H1 (cell line): Measurements from ENCODE around the gene HIVEP2. TPM values are rescaled to one million over a fixed set of nuclear protein-coding genes. Genes with fewer than 3 reads are reported as not detected.

Source experiments
- CTCF ChIA-PET: fragments of 300-600 bp; sonication (Branson Sonifier 250); formaldehyde crosslinking; loops from one replicate; lab custom pipeline; 2021; ENCODE audit not compliant: partially characterized antibody; lab: Charles Lee
- POLR2A ChIA-PET: fragments of 300-600 bp; sonication (Branson Sonifier 250); formaldehyde crosslinking; loops from one replicate; lab custom pipeline; 2021; ENCODE audit warnings: inconsistent platforms; ENCODE audit not compliant: partially characterized antibody; lab: Charles Lee
- DNase-seq, 2 experiments: peaks; one replicate each; pipeline versions ENCODE4 v3.0.0 to v3.0.0-alpha.2; 2010 to 2022; ENCODE audit warnings: low spot score in 2 of 2, low read depth in 1 of 2, mixed read lengths in 1 of 2
- FAIRE-seq: peaks from 2 replicates; lab custom pipeline; 2011; peaks lifted over from hg19 to GRCh38; lab: Jason Lieb, UNC
- H2AFZ ChIP-seq: 2 replicates; pipeline ENCODE4 v1.8.1; 2012; ENCODE audit warnings: low read length, inconsistent platforms
- H2AK5ac ChIP-seq: 2 replicates; pipeline ENCODE4 v1.6.1; 2013; ENCODE audit warnings: low read depth, low read length
- H2BK120ac ChIP-seq: replicated peaks from 2 replicates; pipeline ENCODE3; 2013; ENCODE audit warnings: low read depth, low read length, inconsistent platforms
- H2BK12ac ChIP-seq: 2 replicates; pipeline ENCODE4 v1.6.1; 2013; ENCODE audit warnings: low read depth, low read length
- H2BK15ac ChIP-seq: 2 replicates; pipeline ENCODE4 v1.6.1; 2013; ENCODE audit warnings: low read length
- H2BK20ac ChIP-seq: 2 replicates; pipeline ENCODE4 v1.6.1; 2013; ENCODE audit warnings: low read length
- H2BK5ac ChIP-seq: 2 replicates; pipeline ENCODE4 v1.6.1; 2013; ENCODE audit warnings: low read depth, low read length
- H3K14ac ChIP-seq: 2 replicates; pipeline ENCODE4 v1.6.1; 2013; ENCODE audit warnings: inconsistent platforms; ENCODE audit not compliant: insufficient read length
- H3K18ac ChIP-seq: 2 replicates; pipeline ENCODE4 v1.6.1; 2013; ENCODE audit warnings: low read length; ENCODE audit errors: extremely low read depth
- H3K23ac ChIP-seq: 2 replicates; pipeline ENCODE4 v1.6.1; 2013; ENCODE audit warnings: inconsistent platforms; ENCODE audit not compliant: insufficient read length
- H3K23me2 ChIP-seq: 2 replicates; pipeline ENCODE4 v1.6.1; 2013; ENCODE audit warnings: low read depth, low read length
- H3K27ac ChIP-seq: 2 replicates; pipeline ENCODE4 v1.6.1; 2011; ENCODE audit warnings: low read depth, low read length, inconsistent platforms
- H3K27me3 ChIP-seq, 4 experiments: replicated peaks in 1 of 4; 1 replicate in 1 of 4; 2 replicates in 3 of 4; pipeline versions ENCODE4 v1.6.1 to v1.8.1; 2011 to 2013; ENCODE audit warnings: low read length in 3 of 4, mild to moderate bottlenecking in 3 of 4, inconsistent platforms in 2 of 4, mixed read lengths in 2 of 4, moderate library complexity in 1 of 4; ENCODE audit not compliant: control insufficient read depth in 3 of 4, insufficient read depth in 3 of 4; ENCODE audit errors: extremely low read depth in 1 of 4
- H3K36me3 ChIP-seq, 4 experiments: 2 replicates each; pipeline versions ENCODE4 v1.6.1 to v1.8.1; 2011 to 2013; ENCODE audit warnings: mild to moderate bottlenecking in 4 of 4, low read length in 3 of 4, moderate library complexity in 2 of 4, control low read depth in 1 of 4, inconsistent platforms in 1 of 4; ENCODE audit not compliant: insufficient read depth in 4 of 4, control insufficient read depth in 2 of 4
- H3K4ac ChIP-seq: replicated peaks from 2 replicates; pipeline ENCODE3; 2013; ENCODE audit warnings: low read length, low read depth, mixed read lengths, inconsistent platforms; ENCODE audit not compliant: insufficient read length
- H3K4me1 ChIP-seq, 4 experiments: replicated peaks in 1 of 4; 1 replicate in 1 of 4; 2 replicates in 3 of 4; pipeline versions ENCODE4 v1.6.1 to v1.8.1; 2011 to 2013; ENCODE audit warnings: low read length in 3 of 4, inconsistent platforms in 2 of 4, mixed read lengths in 1 of 4; ENCODE audit not compliant: insufficient read depth in 4 of 4, control insufficient read depth in 3 of 4
- H3K4me2 ChIP-seq, 2 experiments: 2 replicates each; pipeline versions ENCODE4 v1.6.1 to v1.8.1; 2011 to 2013; ENCODE audit warnings: low read depth in 2 of 2, low read length in 2 of 2, control low read depth in 1 of 2, inconsistent platforms in 1 of 2, mild to moderate bottlenecking in 1 of 2; ENCODE audit not compliant: insufficient read depth in 1 of 2
- H3K4me3 ChIP-seq, 4 experiments: fragments of 200-600, 300-600 bp in 1 of 4; sonication (generic), shearing (Covaris generic), sonication (Bioruptor Twin) in 1 of 4; 2 replicates each; pipeline versions ENCODE4 v1.5.1 to v1.8.1; 2011 to 2016; ENCODE audit warnings: low read length in 4 of 4, low read depth in 3 of 4, control low read depth in 2 of 4, inconsistent platforms in 2 of 4, mild to moderate bottlenecking in 2 of 4, mixed read lengths in 1 of 4, moderate library complexity in 1 of 4; ENCODE audit not compliant: insufficient read depth in 2 of 4; ENCODE audit errors: extremely low read depth in 1 of 4
- H3K56ac ChIP-seq: replicated peaks from 2 replicates; pipeline ENCODE3; 2013; ENCODE audit warnings: low read depth, mild to moderate bottlenecking, mixed read lengths, low read length, inconsistent platforms; ENCODE audit not compliant: insufficient read length
- H3K79me1 ChIP-seq: 2 replicates; pipeline ENCODE4 v1.6.1; 2013; ENCODE audit warnings: low read depth, low read length, control low read depth
- H3K79me2 ChIP-seq, 2 experiments: 2 replicates each; pipeline versions ENCODE4 v1.6.1 to v1.8.1; 2012 to 2013; ENCODE audit warnings: low read length in 2 of 2, mild to moderate bottlenecking in 2 of 2, inconsistent platforms in 1 of 2; ENCODE audit not compliant: insufficient read depth in 2 of 2, control insufficient read depth in 1 of 2
- H3K9ac ChIP-seq, 4 experiments: replicated peaks in 1 of 4; 1 replicate in 1 of 4; 2 replicates in 3 of 4; pipeline versions ENCODE4 v1.6.1 to v1.8.1; 2011 to 2013; ENCODE audit warnings: low read depth in 3 of 4, low read length in 3 of 4, control low read depth in 2 of 4, mild to moderate bottlenecking in 2 of 4, moderate library complexity in 2 of 4, inconsistent platforms in 1 of 4; ENCODE audit errors: extremely low read depth in 1 of 4
- H3K9me3 ChIP-seq, 2 experiments: 2 replicates each; pipeline versions ENCODE4 v1.6.1 to v1.8.1; 2012 to 2013; ENCODE audit warnings: mild to moderate bottlenecking in 2 of 2, moderate library complexity in 2 of 2, control low read depth in 1 of 2, inconsistent platforms in 1 of 2, low read depth in 1 of 2, low read length in 1 of 2, mixed read lengths in 1 of 2; ENCODE audit not compliant: insufficient read depth in 2 of 2
- H4K20me1 ChIP-seq, 2 experiments: replicated peaks in 1 of 2; 2 replicates each; pipeline versions ENCODE3 to v1.8.1; 2011 to 2013; ENCODE audit warnings: inconsistent platforms in 2 of 2, low read length in 2 of 2, mild to moderate bottlenecking in 1 of 2; ENCODE audit not compliant: insufficient read depth in 2 of 2, control insufficient read depth in 1 of 2
- H4K5ac ChIP-seq: 2 replicates; pipeline ENCODE4 v1.6.1; 2013; ENCODE audit warnings: low read length, low read depth, mixed read lengths, inconsistent platforms; ENCODE audit not compliant: insufficient read length
- H4K8ac ChIP-seq: 2 replicates; pipeline ENCODE4 v1.8.0; 2013; ENCODE audit warnings: mild to moderate bottlenecking, moderate library complexity, low read length, inconsistent platforms; ENCODE audit not compliant: insufficient read depth; ENCODE audit errors: extremely low read depth
- H4K91ac ChIP-seq: replicated peaks from 2 replicates; pipeline ENCODE3; 2013; ENCODE audit warnings: low read length, mixed read lengths, inconsistent platforms; ENCODE audit not compliant: insufficient read length
- BACH1 ChIP-seq: IDR thresholded peaks from 2 replicates; pipeline ENCODE4 v1.6.1; 2012; ENCODE audit warnings: low read length, improper control_type of control experiment
- GTF2F1 ChIP-seq: IDR thresholded peaks from 2 replicates; pipeline ENCODE4 v1.6.1; 2012; ENCODE audit warnings: low read depth, low read length, improper control_type of control experiment, borderline replicate concordance
- polyA plus RNA-seq, 7 experiments: library from polyadenylated mRNA; depleted of rRNA in 3 of 7; stranded (reverse) in 5 of 7; unstranded in 2 of 7; fragments of >200 nt in 5 of 7; fragments of 200-250 nt in 2 of 7; gene quantifications; 1 replicate in 5 of 7; 2 replicates in 1 of 7; 4 replicates in 1 of 7; pipeline versions ENCODE4 v1.2.1 to v1.2.3, GENCODE V29; 2011 to 2013; ENCODE audit warnings: missing spikeins in 2 of 7, mixed read lengths in 2 of 7
- total RNA-seq: library from RNA; stranded (reverse); fragmentation: NEBNext Ultra II Directional; extraction: Animal tissue kit (Norgen Biotek cat#: 25700); gene quantifications from 2 replicates; pipeline ENCODE4 v1.2.1, GENCODE V29; 2021

The HIVEP2 gene
- total and polyA plus RNA-seq, 2 of the 8 experiments (the other 6 are each of a cell fraction or from before 2014, with no cell fraction given) = 2.2 to 6.1 TPM

DNA sequence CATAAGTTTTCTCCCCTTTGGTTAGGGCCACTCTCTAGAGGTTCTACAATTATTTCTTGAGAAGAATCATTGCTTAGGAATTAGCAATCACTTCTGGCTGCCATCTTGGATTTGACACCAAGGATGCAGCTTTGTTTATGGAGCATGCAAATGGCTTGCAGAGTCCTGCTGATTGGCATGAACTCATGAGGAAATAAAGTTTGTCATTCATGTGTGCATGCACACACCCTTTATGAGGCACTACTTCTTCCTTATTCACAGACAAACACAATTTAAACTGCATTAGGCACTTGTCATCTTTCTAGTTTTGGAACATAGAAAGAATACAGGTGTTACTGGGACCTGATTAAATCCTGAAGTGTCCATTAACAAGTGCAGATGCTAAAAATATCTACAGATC lies 42.5 kb upstream of the HIVEP2 start:
- H2BK120ac ChIP-seq = no peak overlapping the region
- no peak overlapping the region for H3K23ac ChIP-seq
- H2BK15ac ChIP-seq = no peak overlapping the region
- DNase-seq = no peak
- TF ChIP-seq BACH1 (no peak), GTF2F1 (no peak)
- ChIA-PET POLR2A (no interaction called here), CTCF (interaction anchor here (1.1 to 1.6 kb wide), 2 partner anchors 39 to 295 kb away, joined by 3 read pairs; no protein-coding TSS in a partner anchor)
- no peak overlapping the region for H3K56ac ChIP-seq
- no peaks in the 10 kb centered on the region for H3K27me3 ChIP-seq
- no peak overlapping the region for H4K5ac ChIP-seq
- H3K79me2 ChIP-seq = no peaks in the 10 kb centered on the region
- no peaks in the 10 kb centered on the region for H3K79me1 ChIP-seq
- no peak overlapping the region for H3K4me3 ChIP-seq
- no peak overlapping the region for H2BK12ac ChIP-seq
- H2BK5ac ChIP-seq = no peak overlapping the region
- no peak for FAIRE-seq
- peaks cover 3 to 4% of the 10 kb centered on the region in 2 experiments; a peak in 2 of 4 replicates for H3K9me3 ChIP-seq
- H3K4me1 ChIP-seq = no peaks in the 10 kb centered on the region
- H3K9ac ChIP-seq = no peak overlapping the region
- H3K4ac ChIP-seq = no peak overlapping the region
- H2AK5ac ChIP-seq = no peak overlapping the region
- H4K20me1 ChIP-seq = no peaks in the 10 kb centered on the region
- H3K4me2 ChIP-seq = no peak overlapping the region
- H3K36me3 ChIP-seq = no peaks in the 10 kb centered on the region
- H4K8ac ChIP-seq = no peak overlapping the region
- H2BK20ac ChIP-seq = no peak overlapping the region
- no peak overlapping the region for H3K14ac ChIP-seq
- H3K23me2 ChIP-seq = no peaks in the 10 kb centered on the region
- H2AFZ ChIP-seq = no peak overlapping the region
- H3K27ac ChIP-seq = no peak overlapping the region
- H4K91ac ChIP-seq = no peak overlapping the region
- no peak overlapping the region for H3K18ac ChIP-seq
